Measurements from ENCODE around the gene KLK8. TPM values are rescaled to one million over a fixed set of nuclear protein-coding genes. Genes with fewer than 3 reads are reported as not detected.

KLK8 gene
- total and polyA plus RNA-seq, 7 donors, result not detected

GRCh38 chr19:51030631-51031030 is 29.2 kb upstream of the KLK8 start:
- H3K9me3 ChIP-seq, result no peaks in the 10 kb centered on the region
- TF ChIP-seq CTCF (IDR thresholded peaks at IDR 0.05), result no peak
- TF ChIP-seq POLR2AphosphoS5 (IDR thresholded peaks at IDR 0.05), result no peak
- no peak for TF ChIP-seq EP300 (IDR thresholded peaks at IDR 0.05)
- TF ChIP-seq POLR2A (IDR thresholded peaks at IDR 0.05), result no peak
- H3K4me1 ChIP-seq, result no peaks in the 10 kb centered on the region
- no peak overlapping the region for H3K27ac ChIP-seq
- no peak overlapping the region for H3K4me3 ChIP-seq
- intact Hi-C loops (cut with DNase I), result no loop called here
- WGBS, 2 donors, result 76 to 78% methylated on average over 13 of the region's 13 CpGs
- peak; percentile 52 for DNase-seq
- H3K36me3 ChIP-seq, result no peaks in the 10 kb centered on the region
- peaks cover 0 to 56% (median 8%) of the 10 kb centered on the region in 3 donors for H3K27me3 ChIP-seq

- intact Hi-C loops (cut with DNase I), result no loop called here
- Histone ChIP-seq H3K27ac (no peak overlapping the region), H3K9me3 (no peaks in the 10 kb centered on the region), H3K4me1 (no peaks in the 10 kb centered on the region), H3K27me3 (peaks cover 0 to 62% (median 16%) of the 10 kb centered on the region in 3 donors), H3K4me3 (no peak overlapping the region), H3K36me3 (no peaks in the 10 kb centered on the region)
- WGBS, 2 donors, result 72 to 78% methylated on average over 2 of the region's 2 CpGs
- DNase-seq, result peak; percentile 10
- TF ChIP-seq EP300 (IDR thresholded peaks at IDR 0.05) (no peak), POLR2AphosphoS5 (IDR thresholded peaks at IDR 0.05) (no peak), CTCF (IDR thresholded peaks at IDR 0.05) (no peak), POLR2A (IDR thresholded peaks at IDR 0.05) (no peak)
Measured at GRCh38 chr19:51029718-51030117, 28.3 kb upstream of the KLK8 start.

GRCh38 chr19:51027873-51028272 is 26.5 kb upstream of the KLK8 start:
- WGBS, 2 donors, result 30 to 60% methylated on average over 5 of the region's 5 CpGs
- H3K27ac ChIP-seq, result no peak overlapping the region
- no peak overlapping the region for H3K4me3 ChIP-seq
- DNase-seq, result no peak
- no peaks in the 10 kb centered on the region for H3K4me1 ChIP-seq
- no peak for TF ChIP-seq POLR2A (IDR thresholded peaks at IDR 0.05)
- TF ChIP-seq EP300 (IDR thresholded peaks at IDR 0.05), result no peak
- no peak for TF ChIP-seq CTCF (IDR thresholded peaks at IDR 0.05)
- no peak for TF ChIP-seq POLR2AphosphoS5 (IDR thresholded peaks at IDR 0.05)
- H3K9me3 ChIP-seq, result no peaks in the 10 kb centered on the region
- H3K27me3 ChIP-seq, result peaks cover 0 to 64% (median 26%) of the 10 kb centered on the region in 3 donors
- H3K36me3 ChIP-seq, result no peaks in the 10 kb centered on the region
- intact Hi-C loops (cut with DNase I), result no loop called here

GRCh38 chr19:51027126-51027806 is 25.9 kb upstream of the KLK8 start:
- Histone ChIP-seq H3K4me3 (no peak overlapping the region), H3K27ac (no peak overlapping the region), H3K27me3 (peaks cover under 1 to 68% (median 26%) of the 10 kb centered on the region in 3 donors), H3K4me1 (no peaks in the 10 kb centered on the region), H3K36me3 (no peaks in the 10 kb centered on the region), H3K9me3 (no peaks in the 10 kb centered on the region)
- 18 to 41% methylated on average over 14 of the region's 14 CpGs for WGBS, 2 donors
- TF ChIP-seq POLR2A (IDR thresholded peaks at IDR 0.05) (no peak), POLR2AphosphoS5 (IDR thresholded peaks at IDR 0.05) (no peak), CTCF (IDR thresholded peaks at IDR 0.05) (no peak), EP300 (IDR thresholded peaks at IDR 0.05) (no peak)
- DNase-seq, result peak; percentile 46
- intact Hi-C loops (cut with DNase I), result no loop called here

- no peaks in the 10 kb centered on the region for H3K36me3 ChIP-seq
- intact Hi-C loops (cut with DNase I), result no loop called here
- H3K27ac ChIP-seq, result no peak within 1 kb of the TSS
- no peaks in the 10 kb centered on the region for H3K9me3 ChIP-seq
- H3K27me3 ChIP-seq, result peaks cover 2 to 72% (median 26%) of the 10 kb centered on the region in 3 donors
- WGBS, 2 donors, result 13 to 68% methylated on average over 11 of the region's 11 CpGs
- no peak for TF ChIP-seq EP300 (IDR thresholded peaks at IDR 0.05)
- no peak for TF ChIP-seq POLR2AphosphoS5 (IDR thresholded peaks at IDR 0.05)
- no peak for TF ChIP-seq CTCF (IDR thresholded peaks at IDR 0.05)
- no peak for TF ChIP-seq POLR2A (IDR thresholded peaks at IDR 0.05)
- H3K4me1 ChIP-seq, result no peaks in the 10 kb centered on the region
- H3K4me3 ChIP-seq, result no peak within 1 kb of the TSS
- DNase-seq, result no peak
Measured at GRCh38 chr19:51026554-51026831, 25.1 kb upstream of the KLK8 start, which contains the start of gene KLK11. Gene KLK11, minus strand, starts transcription at chr19:51026616. Its CDS starts 985 bp downstream, at chr19:51025631.

Measured in sigmoid colon (tissue), 7 donors.